IPS DF 19.7 (cell line): ENCODE data around the gene HBB.

Experiments
- DNase-seq: peaks from one replicate; pipeline ENCODE4 v3.0.0-alpha.2; 2013; ENCODE audit warnings: low read depth, low spot score

Gene HBB

GRCh38 chr11:5227681-5228080 is 810 bp upstream of the HBB start:
- no peak for DNase-seq

DNA sequence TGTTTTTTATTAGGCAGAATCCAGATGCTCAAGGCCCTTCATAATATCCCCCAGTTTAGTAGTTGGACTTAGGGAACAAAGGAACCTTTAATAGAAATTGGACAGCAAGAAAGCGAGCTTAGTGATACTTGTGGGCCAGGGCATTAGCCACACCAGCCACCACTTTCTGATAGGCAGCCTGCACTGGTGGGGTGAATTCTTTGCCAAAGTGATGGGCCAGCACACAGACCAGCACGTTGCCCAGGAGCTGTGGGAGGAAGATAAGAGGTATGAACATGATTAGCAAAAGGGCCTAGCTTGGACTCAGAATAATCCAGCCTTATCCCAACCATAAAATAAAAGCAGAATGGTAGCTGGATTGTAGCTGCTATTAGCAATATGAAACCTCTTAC is 1.4 kb downstream of the HBB start:
- DNase-seq: no peak

DNA sequence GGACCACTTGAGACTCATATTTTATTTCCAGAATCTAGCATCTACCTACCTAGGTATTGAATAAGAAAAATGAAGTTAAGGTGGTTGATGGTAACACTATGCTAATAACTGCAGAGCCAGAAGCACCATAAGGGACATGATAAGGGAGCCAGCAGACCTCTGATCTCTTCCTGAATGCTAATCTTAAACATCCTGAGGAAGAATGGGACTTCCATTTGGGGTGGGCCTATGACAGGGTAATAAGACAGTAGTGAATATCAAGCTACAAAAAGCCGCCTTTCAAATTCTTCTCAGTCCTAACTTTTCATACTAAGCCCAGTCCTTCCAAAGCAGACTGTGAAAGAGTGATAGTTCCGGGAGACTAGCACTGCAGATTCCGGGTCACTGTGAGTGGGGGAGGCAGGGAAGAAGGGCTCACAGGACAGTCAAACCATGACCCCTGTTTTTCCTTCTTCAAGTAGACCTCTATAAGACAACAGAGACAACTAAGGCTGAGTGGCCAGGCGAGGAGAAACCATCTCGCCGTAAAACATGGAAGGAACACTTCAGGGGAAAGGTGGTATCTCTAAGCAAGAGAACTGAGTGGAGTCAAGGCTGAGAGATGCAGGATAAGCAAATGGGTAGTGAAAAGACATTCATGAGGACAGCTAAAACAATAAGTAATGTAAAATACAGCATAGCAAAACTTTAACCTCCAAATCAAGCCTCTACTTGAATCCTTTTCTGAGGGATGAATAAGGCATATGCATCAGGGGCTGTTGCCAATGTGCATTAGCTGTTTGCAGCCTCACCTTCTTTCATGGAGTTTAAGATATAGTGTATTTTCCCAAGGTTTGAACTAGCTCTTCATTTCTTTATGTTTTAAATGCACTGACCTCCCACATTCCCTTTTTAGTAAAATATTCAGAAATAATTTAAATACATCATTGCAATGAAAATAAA is 2.1 kb downstream of the HBB start:
- no peak for DNase-seq

DNA sequence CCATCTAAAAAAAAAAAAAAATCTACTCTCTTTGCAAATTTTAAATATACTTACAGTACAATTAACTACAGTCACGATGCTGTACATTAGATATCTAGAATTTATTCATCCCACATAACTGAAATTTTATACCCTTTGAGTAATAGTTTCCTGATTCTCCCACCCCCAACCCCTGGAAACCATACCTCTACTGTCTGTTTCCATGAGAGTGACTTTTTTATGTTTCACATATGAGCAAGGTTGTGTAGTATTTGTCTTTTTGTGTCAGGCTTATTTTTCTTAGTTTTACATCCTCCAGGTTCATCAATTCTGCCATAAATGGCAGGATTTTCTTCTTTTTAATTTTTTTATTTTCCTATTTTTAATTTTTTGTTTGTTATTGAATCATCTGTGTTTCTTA is 3.2 kb downstream of the HBB start:
- no peak for DNase-seq

DNA sequence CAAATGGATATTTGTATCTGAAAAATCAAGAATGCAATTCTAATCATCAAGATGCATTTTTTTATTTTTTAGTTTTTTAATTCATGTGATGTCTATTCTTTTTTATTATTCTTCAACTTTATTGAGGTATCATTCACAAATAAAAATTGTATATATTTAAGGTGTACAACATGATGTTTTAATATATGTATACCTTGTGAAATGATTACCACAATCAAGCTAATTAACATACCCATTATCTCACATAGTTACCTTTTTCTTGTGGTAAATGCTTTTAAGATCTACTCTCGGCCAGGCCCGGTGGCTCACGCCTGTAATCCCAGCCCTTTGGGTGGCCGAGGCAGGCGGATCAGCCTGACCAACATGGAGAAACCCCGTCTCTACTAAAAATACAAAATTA is 3.7 kb downstream of the HBB start:
- DNase-seq: no peak

DNA sequence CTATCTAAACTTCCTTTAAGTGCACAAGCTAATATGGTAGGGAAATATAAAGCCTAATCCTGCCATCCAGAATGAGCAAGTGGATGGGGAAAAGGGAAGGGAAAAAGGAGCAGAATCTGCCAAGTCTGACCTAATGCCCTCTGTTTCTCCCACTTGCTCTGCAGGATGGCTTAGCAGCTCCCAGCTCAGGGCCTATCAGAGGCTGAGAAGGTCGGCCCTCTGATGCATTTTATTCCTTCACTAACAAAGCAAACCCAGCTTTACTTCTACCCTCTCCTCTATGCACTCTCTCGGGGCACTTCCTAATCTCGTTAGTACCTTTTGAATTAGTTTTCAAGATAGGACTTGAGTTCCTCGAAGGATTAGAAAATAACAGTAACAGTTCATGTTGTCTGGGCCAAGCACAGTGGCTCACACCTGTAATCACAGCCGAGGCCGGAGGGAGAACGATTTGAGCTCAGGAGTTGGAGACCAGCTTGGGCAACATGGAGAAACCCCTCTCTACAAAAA is 16.4 kb downstream of the HBB start:
- no peak for DNase-seq

DNA sequence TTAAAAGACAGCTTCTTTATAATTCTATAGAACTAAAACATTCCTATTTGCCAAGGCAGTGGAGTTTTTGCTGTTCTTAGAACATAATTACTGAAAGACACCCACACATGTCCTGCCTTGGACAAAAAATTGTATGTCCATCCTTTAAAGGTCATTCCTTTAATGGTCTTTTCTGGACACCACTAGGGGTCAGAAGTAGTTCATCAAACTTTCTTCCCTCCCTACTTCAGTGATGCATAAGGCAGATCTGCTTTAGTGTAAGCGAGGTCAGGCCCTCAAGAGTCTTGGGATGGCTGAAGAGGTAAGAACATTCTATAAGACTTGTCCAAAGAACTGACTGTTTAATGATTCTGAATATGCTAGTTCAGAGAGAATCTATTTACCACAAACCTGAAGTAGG is 22.1 kb downstream of the HBB start:
- peak; percentile 40 for DNase-seq

- no peak for DNase-seq
Measured at GRCh38 chr11:5203366-5203765, 23.5 kb downstream of the HBB start.

GRCh38 chr11:5200582-5200981 is 26.3 kb downstream of the HBB start, which contains the start of gene OR51V1:
OR51V1 (minus strand) TSS chr11:5200682; CDS start chr11:5200682, 0 bp downstream.
- DNase-seq: no peak

DNA sequence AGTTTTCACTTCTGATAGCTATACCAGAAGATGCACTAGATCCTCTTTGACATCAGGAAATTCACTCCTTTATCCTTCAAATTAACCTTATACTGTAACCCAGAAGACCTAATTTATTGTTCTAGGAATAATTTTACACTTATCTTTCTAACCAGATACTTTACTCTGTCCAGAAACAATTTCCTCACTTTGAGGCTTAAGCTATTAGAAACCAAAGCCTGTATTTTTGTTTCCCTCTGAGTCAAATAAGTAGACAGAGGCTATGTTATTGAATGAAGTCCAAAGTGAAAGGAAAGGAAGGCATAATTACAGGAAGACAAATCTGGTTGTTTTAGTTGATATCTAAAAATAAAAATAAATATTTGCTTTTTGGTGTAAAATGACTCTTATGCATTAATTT is 28.6 kb downstream of the HBB start:
- no peak for DNase-seq

DNA sequence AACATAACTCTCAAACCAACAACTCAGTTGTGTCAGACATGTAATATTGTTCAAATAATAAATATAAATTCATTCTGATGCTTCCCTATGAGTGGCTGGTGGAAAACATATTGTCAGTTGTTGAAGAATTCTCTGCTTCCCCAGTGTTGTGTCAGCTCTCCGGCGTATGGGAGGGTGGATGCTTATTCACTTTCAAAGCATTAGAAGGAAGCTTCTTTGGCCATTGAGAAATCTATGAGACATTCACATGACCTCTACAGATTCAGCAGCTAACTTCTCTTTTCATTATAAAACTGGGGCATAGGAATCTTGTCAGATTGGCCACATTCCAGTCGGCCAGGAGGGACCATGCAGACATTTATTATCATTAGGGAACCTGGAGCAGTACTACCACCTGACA is 29.3 kb downstream of the HBB start:
- no peak for DNase-seq

DNA sequence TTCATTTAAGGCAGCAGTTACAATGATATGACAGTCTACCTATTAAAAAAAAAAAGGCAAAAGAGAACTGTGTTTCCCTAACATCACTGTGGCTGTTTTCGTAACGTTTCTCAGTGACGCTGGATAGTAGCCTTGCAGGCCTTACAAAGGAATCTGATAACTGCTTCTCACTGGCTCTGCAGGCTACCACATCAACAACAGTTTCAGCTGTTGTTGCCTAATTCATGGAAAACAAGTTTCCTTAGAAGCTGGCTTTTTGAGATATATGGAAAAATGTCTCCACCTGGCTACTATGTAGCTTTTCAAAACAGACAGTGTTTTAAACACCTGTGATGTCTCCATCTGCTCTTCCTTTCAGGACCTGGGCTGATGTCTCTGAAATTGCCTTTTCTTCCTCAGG is 30.1 kb downstream of the HBB start:
- DNase-seq: no peak

DNA sequence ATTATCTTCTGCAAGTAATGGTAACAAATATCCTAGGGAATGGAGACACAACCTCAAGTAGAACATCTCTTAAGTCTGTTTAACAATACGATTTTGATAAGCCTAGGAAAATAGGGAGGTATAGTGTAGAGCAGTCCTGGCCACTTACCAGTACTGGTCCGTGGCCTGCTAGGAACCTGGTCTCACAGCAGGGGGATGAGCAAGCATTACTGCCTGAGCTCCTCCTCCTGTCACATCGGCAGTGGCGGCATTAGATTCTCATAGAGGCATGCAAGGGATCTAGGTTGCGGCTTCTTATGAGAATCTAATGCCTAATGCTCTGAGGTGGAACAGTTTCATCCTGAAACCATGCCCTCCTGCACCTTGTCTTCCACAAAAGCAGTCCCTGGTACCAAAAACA is 30.8 kb downstream of the HBB start:
- DNase-seq: no peak

DNA sequence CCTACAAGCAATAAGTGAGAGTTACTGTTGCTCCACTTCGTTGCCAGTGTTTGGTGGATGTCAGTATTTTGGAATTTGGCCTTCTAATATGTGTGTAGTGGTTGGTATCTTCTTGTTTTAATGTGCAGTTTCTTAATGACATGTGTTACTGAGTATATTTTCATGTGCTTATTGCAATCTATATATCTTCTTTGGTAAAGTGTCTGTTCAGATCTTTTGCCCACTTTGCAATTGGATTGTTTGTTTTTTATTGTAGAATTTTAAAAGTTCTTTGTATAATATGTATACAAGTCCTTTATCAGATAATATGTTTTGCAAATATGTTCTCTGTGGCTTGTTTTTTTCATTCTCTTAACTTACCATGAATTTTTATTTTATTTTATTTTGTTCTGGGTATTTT is 34.1 kb downstream of the HBB start:
- DNase-seq: no peak

DNA sequence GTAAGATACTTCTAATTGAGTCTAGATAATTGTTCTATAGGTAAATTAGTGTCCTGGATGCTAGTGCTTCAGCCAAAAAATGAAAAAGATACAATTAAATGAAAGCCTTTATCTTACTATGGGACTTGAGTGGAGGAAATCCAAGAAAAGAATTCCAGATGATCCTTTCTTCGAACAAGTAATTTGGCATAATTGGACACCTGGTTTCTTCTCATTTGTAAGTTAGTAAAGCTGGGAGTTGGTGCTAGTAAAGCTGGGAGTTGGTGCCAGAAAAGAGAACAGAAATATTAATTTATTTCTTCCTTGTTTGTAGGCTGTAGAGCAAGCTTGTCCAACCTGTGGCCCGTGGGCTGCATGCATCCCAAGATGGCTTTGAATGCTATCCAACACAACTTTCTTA is 38.7 kb downstream of the HBB start:
- no peak for DNase-seq

DNA sequence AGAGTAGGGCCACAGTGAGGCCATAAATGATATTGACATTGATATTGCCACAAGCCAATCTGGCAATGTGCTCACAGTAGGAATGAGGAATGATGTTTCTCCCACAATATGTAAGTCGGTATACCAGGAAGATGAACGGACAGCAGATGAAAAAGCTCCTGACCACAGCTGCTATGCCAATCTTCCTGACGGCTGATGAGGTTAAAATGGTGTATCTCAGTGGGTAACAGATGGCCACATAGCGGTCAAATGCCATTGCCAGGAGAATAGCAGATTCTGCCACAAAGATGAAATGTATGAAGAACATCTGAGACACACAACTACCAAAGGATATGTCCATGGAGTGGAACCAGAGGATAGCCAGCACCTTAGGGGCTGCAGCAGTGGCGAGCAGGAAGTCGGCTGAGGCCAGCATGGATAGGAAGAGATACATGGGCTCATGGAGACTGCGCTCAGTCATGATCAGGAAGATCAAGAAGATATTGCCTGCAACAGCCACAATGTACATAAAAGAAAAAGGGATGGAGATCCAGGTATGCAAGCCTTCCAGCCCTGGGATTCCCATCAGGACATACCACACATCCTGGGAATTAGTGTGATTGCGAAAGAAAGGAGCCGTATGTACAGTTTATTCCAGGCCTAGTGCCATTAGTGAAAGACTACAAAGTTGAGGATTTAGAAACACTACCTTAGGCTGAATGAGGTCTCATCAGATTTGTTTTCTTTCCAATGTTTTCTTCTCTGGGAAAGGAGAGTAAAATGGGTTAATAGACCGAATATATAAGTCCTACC is 48.6 kb downstream of the HBB start:
- no peak for DNase-seq
